COR-L47 (cell line): ENCODE data around the gene CARF.
"Not testable (repeated sequence)": the region's sequence is repeated elsewhere in the genome, so short reads cannot be mapped to it uniquely, and the experiment has no call there.

Source experiments
- DNase-seq: peaks from one replicate; lab custom pipeline; 2025; lab: John Stamatoyannopoulos, UW

CARF gene

GRCh38 chr2:202933958-202934357 is 21.9 kb downstream of the CARF start:
- no peak for DNase-seq

- DNase-seq, result no peak
Measured at GRCh38 chr2:202934456-202934855, 22.4 kb downstream of the CARF start.

DNA sequence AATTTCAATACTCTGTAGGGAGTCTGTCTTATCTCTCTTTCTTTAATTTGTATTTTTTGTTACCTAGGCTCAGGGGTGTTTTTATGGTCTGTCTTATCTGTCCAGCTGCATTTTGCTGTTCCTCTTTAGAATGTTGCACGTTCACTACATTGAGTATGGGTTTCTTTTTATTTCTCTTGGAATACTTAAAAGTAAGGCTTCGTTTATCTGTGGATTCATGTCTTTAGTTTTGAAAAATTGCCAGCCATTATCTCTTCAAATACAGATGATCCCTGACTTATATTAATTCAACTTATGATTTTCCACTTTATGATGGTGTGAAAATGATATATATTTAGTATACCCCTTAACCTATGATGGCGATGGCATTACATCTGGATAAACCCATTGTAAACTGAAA is 26.9 kb downstream of the CARF start:
- DNase-seq, result no peak

GRCh38 chr2:202941771-202942170 is 29.7 kb downstream of the CARF start:
- no peak for DNase-seq

DNA sequence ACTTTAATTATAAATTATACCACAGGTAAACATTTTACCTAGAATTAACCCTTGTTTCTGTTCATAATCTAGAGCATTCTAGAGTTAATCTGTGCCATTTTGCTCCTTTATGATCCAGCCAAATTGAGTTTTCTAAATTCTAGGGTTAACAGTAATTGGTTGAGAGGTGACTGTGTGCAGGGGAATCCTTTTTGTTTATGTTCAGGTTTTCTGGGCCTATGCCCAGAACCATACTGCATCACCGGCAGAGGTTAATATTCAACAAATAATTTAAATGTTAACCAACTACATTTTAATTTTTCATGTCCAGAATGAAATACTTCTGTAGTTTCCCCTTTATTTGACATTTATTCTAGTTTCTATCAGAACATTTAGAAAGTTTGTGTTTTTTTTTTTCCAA is 32.3 kb downstream of the CARF start:
- DNase-seq, result no peak

- DNase-seq, result no peak
Measured at GRCh38 chr2:202944816-202945215, 32.7 kb downstream of the CARF start.

DNA sequence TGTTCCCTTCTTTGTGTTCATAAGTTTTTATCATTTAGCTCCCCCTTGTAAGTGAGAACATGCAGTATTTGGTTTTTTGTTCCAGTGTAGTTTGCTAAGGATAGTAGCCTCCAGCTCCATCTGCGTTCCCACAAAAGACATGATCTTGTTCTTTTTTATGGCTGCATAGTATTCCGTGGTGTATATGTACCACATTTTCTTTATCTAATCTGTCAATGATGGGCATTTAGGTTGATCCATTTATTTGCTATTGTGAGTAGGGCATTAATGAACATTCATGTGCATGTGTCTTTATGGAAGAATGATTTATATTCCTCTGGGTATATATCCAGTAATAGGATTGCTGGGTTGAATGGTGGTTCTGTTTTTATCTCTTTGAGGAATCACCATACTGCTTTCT is 33.4 kb downstream of the CARF start:
- DNase-seq, result no peak

DNA sequence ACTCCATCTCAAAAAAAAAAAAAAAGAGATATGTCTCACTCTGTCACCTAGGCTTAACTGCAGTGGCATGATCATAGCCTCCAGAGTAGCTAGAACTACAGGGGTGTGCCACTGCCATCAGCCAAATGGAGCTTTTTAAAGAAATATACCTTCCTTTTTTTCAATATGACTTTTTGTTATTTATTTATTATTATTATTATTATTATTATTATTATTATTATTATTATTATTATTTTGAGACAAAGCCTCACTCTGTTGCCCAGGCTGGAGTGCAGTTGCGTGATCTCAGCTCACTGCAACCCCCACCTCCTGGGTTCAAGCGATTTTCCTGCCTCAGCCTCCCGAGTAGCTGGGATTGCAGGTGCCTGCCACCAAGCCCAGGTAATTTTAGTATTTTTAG is 37.3 kb downstream of the CARF start:
- not testable (repeated sequence) for DNase-seq

DNA sequence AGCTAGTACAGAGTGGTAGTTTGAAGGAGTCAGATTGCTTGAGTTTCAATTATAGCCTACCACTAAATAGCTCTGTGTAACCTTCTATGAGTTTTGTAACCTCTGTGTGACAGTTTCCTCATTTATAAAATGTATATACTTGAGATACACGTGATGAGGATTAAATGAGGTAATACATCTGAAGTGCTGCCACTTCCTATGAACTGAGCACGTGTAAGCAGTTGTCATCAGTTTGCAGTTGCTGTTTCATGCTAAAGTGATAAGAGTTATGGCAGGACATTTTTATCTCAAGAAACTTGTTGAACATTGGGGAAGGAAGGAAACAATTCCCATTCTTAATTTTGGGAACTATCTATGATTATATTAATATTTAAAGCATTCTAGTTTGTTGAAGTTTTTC is 38.5 kb downstream of the CARF start:
- no peak for DNase-seq

DNA sequence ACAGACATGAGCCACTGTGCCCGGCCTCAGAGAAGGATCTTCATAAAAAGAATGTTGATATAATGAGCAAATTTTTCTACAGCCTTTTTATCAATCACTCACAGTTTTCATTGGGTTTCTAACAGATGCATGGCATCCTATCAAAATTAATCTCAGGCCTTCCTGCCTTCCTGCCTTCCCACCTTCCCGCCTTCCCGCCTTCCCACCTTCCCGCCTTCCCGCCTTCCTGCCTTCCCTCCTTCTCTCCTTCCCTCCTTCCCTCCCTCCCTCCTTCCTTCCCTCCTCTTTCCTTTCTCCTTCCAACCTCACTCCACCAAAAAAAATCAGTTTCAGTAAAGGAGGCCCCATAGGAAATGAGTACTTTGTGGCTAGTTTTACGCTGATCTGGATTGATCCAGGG is 48.4 kb downstream of the CARF start:
- DNase-seq, result no peak

DNA sequence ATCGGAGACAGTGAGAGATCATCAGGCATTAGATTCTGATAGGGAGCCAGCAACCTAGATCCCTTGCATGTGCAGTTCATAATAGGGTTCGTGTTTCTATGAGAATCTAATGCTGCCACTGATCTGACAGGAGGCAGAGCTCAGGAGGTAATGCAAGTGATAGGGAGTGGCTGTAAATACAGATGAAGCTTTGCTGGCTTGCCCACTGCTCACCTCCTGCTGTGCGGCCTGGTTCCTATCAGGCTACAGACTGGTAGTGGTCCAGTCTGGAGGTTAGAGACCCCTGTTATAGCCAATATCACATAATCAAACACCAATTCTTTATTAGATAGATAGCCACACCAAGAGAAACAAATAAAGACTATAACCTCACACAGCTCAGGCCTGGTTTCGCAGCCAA is 51.6 kb downstream of the CARF start:
- DNase-seq, result no peak

DNA sequence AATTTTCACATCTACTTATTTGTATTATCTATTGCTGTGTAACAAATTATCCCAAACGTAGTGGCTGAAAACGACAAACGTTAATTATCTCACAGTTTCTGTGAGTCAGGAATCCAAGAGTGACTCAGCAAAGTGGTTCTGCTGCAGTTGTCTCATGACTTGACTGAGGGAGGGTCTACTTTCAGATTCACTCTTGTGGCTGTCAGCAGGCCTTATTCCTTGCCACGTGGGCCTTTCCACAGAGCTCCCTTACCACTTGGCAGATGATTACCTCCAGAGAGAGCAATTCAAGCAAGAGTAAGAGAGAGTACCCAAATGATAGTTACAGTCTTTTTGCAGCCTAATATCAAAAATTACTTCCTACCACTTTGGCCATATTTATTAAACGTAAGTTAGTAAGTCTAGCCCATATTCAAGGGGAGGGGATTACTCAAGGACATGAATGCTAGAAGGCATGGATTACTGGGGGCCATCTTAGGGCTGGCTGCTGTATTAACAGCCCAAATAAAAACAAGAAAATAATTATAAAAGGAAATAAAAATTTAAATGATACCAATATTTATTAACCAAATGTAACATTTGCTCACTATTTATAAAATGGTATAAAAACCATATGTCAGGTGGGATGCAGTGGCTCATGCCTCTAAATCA is 53.9 kb downstream of the CARF start:
- no peak for DNase-seq

DNA sequence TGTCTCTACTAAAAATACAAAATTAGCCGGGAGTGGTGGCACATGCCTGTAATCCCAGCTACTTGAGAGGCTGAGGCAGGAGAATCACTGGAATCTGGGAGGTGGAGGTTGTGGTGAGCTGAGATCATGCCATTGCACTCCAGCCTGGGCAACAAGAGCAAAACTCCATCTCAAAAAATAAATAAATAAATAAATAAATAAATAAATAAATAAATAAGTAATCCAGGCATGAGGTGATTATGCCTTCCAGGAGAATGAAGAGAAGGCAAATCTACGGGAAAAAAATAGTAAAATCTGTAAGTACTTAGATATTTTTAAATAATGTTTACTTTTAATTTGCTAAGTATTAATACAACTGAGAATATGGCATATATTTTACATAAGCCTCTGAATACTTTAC is 57.3 kb downstream of the CARF start:
- not testable (repeated sequence) for DNase-seq

DNA sequence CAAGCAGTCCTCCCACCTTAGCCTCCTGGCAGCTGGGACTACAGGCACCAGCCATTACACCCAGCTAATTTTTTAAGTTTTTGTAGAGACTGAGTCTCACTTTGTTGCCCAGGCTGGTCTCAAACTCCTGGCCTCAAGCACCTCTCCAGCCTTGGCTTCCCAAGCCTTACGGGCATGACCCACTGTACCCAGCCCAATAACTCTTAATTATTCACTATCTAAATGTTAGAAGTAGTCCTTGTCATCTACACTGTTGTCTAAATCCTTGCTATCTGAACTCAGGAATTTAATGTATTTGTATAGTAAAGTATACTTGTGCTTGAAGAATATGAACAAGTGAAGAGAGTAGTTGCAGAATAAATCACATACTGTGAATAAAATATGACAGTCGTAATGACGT is 64.7 kb downstream of the CARF start:
- no peak for DNase-seq

GRCh38 chr2:202982779-202983491 is 70.9 kb downstream of the CARF start:
- no peak for DNase-seq

DNA sequence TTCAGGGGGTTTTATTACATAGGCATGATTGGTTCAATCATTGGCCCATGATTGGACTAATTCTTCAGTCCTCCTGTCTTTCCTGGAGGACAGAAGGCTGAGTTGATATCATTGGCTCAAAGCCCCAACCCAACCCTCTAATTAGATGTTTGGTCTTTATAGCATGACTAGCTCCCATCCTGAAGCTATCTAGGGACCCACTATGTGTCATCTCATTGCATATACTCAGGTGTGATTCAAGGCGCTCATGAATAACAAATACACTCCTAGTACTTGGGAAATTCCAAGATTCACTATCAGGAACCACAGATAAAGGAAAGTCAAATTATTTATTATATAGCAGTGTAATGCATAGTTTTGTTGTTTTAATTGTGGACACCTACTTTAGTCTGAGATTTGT is 77.7 kb downstream of the CARF start:
- no peak for DNase-seq

GRCh38 chr2:202990501-202990900 is 78.4 kb downstream of the CARF start:
- no peak for DNase-seq

GRCh38 chr2:202997113-202997512 is 85.0 kb downstream of the CARF start:
- not testable (repeated sequence) for DNase-seq

DNA sequence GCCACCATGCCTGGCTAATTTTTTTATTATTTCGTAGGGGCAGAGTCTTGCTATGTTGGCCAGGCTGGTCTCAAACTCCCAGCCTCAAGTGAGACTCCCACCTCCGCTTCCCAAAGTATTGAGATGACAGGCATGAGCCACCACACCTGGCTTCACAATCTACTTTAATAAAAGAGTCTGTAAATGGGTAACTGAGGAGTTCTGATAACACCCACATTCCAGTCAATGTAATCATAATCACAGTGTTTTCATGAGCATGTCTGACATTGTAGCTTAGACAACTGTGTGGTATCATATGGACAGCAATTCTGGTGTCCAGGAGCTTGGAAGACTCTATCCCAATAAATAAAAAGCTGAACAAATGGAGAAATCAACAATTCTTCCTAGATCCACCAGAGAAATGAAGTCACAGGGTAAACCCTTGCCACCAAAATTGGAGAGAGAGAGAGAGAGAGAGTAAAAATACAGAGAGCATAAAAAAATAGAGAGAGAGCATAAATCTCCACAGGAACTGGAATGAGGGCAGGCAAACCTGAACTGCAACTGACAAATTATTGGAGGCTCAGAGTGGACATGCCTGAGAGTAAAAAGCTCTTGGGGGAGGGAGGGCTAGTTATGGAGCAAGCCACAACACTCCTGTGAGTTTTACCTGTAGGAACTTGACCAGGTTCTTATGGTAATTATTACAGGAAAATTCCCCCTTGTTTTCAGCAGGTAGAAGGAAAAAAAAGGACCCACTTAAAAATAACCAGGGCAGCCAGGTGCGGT is 90.2 kb downstream of the CARF start:
- no peak for DNase-seq

DNA sequence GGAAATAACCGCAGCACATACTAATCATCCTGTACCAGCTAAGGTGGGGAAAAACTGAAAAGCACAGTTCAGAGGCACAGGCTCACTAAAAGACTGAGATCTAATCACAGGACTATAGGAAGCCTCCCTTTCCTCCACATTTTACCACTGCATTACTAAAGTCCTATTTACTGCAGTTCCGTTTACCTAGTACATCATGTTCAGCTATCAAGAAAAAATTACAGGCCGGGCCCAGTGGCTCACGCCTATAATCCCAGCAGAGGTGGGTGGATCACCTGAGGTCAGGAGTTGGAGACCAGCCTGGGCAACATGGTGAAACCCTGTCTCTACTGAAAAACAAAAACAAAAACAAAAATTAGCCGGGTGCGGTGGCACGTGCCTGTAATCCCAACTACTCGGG is 91.6 kb downstream of the CARF start:
- no peak for DNase-seq

GRCh38 chr2:203014456-203015199 is 102.6 kb downstream of the CARF start, which contains the start of gene NBEAL1:
TSS of gene NBEAL1 (plus strand) at chr2:203014875. CDS start at chr2:203016385, 1,510 bp downstream.
- DNase-seq, result peak; percentile 96

DNA sequence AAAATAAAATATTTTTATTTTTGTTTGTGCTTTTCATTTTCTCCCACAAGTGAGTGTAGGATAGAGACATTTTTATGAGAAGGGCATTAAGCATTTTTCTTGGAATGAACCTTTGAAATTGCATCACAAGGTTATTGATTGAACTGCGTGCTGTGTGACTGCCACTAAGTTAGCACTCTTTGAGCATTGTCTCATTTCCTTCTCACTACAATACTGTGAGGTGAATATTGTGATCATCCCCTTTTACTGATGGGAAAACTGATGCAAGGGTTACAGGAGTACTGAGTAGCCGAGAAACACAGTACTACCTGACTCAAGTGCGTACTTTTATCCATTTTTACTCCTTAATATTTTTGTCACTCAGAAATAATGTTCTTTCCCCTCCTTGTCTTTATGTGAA is 104.6 kb downstream of the CARF start:
- DNase-seq, result no peak
